GM12878 (cell line): ENCODE results near the gene CRY1.

Experiments
- IKZF1 ChIP-seq: fragments of 450-650 bp; conservative IDR thresholded peaks from 2 replicates; pipeline ENCODE4 v1.6.1; 2017; ENCODE audit warnings: antibody characterized with exemption, mild to moderate bottlenecking
- JUNB ChIP-seq: IDR thresholded peaks from 2 replicates; pipeline ENCODE4 v1.6.1; 2016; ENCODE audit warnings: antibody characterized with exemption, mild to moderate bottlenecking
- NRF1 ChIP-seq: conservative IDR thresholded peaks from 2 replicates; pipeline ENCODE4 v1.6.1; 2011; ENCODE audit warnings: mild to moderate bottlenecking, low read depth, low read length, improper control_type of control experiment
- PBX3 ChIP-seq: IDR thresholded peaks from 2 replicates; pipeline ENCODE4 v1.6.1; 2011; ENCODE audit warnings: mild to moderate bottlenecking, low read depth, low read length, moderate library complexity; ENCODE audit not compliant: insufficient replicate concordance
- POLR2AphosphoS5 ChIP-seq: IDR thresholded peaks from 2 replicates; pipeline ENCODE4 v1.6.1; 2011; ENCODE audit warnings: mild to moderate bottlenecking, low read length, inconsistent platforms
- RAD21 ChIP-seq: IDR thresholded peaks from 2 replicates; pipeline ENCODE4 v1.6.1; 2011; ENCODE audit warnings: mild to moderate bottlenecking, low read depth, low read length, moderate library complexity; ENCODE audit not compliant: insufficient read depth
- SREBF2 ChIP-seq: IDR thresholded peaks from 2 replicates; pipeline ENCODE4 v1.6.1; 2012; ENCODE audit warnings: mild to moderate bottlenecking, low read length
- TCF3 ChIP-seq: IDR thresholded peaks from 2 replicates; pipeline ENCODE4 v1.6.1; 2012; ENCODE audit warnings: low read depth, mild to moderate bottlenecking, low read length, borderline replicate concordance; ENCODE audit not compliant: insufficient read depth
- TF ChIP-seq, protein P1 (sequence below): IDR thresholded peaks from 2 replicates; pipeline ENCODE4 v1.6.1; 2012; ENCODE audit warnings: low read depth, low read length, improper control_type of control experiment
- TF ChIP-seq, protein P2 (sequence below), 3 experiments: IDR thresholded peaks in 2 of 3; conservative IDR thresholded peaks in 1 of 3; 2 replicates each; pipeline ENCODE4 v1.5.1; 2011; ENCODE audit warnings: low read depth in 3 of 3, low read length in 3 of 3, mild to moderate bottlenecking in 3 of 3, control low read depth in 2 of 3, moderate library complexity in 2 of 3, inconsistent platforms in 1 of 3, mixed read lengths in 1 of 3; ENCODE audit not compliant: control insufficient read depth in 2 of 3, insufficient read depth in 1 of 3; ENCODE audit errors: extremely low read depth in 1 of 3

- TF ChIP-seq RAD21 (no peak), SREBF2 (no peak), IKZF1 (no peak), TCF3 (no peak), POLR2AphosphoS5 (no peak), NRF1 (no peak), PBX3 (no peak), JUNB (no peak)
- TF ChIP-seq, protein P1, sequence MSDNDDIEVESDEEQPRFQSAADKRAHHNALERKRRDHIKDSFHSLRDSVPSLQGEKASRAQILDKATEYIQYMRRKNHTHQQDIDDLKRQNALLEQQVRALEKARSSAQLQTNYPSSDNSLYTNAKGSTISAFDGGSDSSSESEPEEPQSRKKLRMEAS = no peak
- TF ChIP-seq, protein P2, sequence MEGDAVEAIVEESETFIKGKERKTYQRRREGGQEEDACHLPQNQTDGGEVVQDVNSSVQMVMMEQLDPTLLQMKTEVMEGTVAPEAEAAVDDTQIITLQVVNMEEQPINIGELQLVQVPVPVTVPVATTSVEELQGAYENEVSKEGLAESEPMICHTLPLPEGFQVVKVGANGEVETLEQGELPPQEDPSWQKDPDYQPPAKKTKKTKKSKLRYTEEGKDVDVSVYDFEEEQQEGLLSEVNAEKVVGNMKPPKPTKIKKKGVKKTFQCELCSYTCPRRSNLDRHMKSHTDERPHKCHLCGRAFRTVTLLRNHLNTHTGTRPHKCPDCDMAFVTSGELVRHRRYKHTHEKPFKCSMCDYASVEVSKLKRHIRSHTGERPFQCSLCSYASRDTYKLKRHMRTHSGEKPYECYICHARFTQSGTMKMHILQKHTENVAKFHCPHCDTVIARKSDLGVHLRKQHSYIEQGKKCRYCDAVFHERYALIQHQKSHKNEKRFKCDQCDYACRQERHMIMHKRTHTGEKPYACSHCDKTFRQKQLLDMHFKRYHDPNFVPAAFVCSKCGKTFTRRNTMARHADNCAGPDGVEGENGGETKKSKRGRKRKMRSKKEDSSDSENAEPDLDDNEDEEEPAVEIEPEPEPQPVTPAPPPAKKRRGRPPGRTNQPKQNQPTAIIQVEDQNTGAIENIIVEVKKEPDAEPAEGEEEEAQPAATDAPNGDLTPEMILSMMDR (IDR thresholded peaks at IDR 0.05 in 2 of 3, conservative IDR thresholded peaks at IDR 0.05 in 1 of 3; ENCODE audit: control insufficient read depth in 2 of 3, extremely low read depth in 1 of 3, insufficient read depth in 1 of 3, low read depth in 3 of 3, low read length in 3 of 3) = no peak
Observed at GRCh38 chr12:107007411-107007810, 85.9 kb downstream of the CRY1 start.
